HCT116 (cell line): Measurements from ENCODE around the gene NT5C1B. TPM values are rescaled to one million over a fixed set of nuclear protein-coding genes. Genes with fewer than 3 reads are reported as not detected.

Experiments used
- ATAC-seq: fragments of 200-7000 bp; cut with Tn5 transposase; 2 replicates; pipeline ENCODE4 v1.9.1; 2020; ENCODE audit warnings: mild to moderate bottlenecking, moderate library complexity
- BruUV-seq: library from RNA; stranded (reverse); fragments of 400-500 nt; replicated peaks from 2 replicates; lab custom pipeline; 2021; lab: Mats Ljungman, UMichigan
- CTCF ChIA-PET: fragments of 300-600 bp; sonication (Branson Sonifier 250); formaldehyde crosslinking; loops from one replicate; lab custom pipeline; 2021; ENCODE audit warnings: antibody characterized with exemption; lab: Charles Lee
- POLR2A ChIA-PET: fragments of 300-600, 350-600 bp; sonication (Branson Sonifier 250); formaldehyde crosslinking; loops from one replicate; lab custom pipeline; 2021; ENCODE audit warnings: antibody characterized with exemption; lab: Charles Lee
- RAD21 ChIA-PET, 2 experiments: fragments of 300-600 bp; sonication (Branson Sonifier 250); formaldehyde crosslinking; loops; one replicate each; lab custom pipeline; 2023; ENCODE audit warnings: low total read pairs in 2 of 2; ENCODE audit not compliant: uncharacterized antibody in 2 of 2, unreplicated experiment in 2 of 2, low non-redundant PET in 1 of 2; lab: Charles Lee
- DNase-seq: peaks from one replicate; pipeline ENCODE4 v3.0.0-alpha.2; 2010; ENCODE audit warnings: low read depth, low spot score
- H2AFZ ChIP-seq: fragments of 200-600 bp; shearing (Covaris generic), sonication (generic); 2 replicates; pipeline ENCODE4 v1.6.1; 2017; ENCODE audit warnings: low read depth, mixed run types, mixed read lengths, antibody characterized with exemption, low read length; ENCODE audit not compliant: poor library complexity, severe bottlenecking
- H3K27ac ChIP-seq: 2 replicates; pipeline ENCODE4 v1.5.1; 2012; ENCODE audit warnings: low read depth, low read length
- H3K27me3 ChIP-seq: fragments of 200-600 bp; sonication (generic); 2 replicates; pipeline ENCODE4 v1.6.1; 2016; ENCODE audit warnings: mixed run types, low read length, mixed read lengths; ENCODE audit not compliant: insufficient read depth
- H3K36me3 ChIP-seq, 2 experiments: fragments of 200-500 bp in 1 of 2; fragments of 200-600 bp in 1 of 2; sonication (Bioruptor generic) in 1 of 2; sonication (generic) in 1 of 2; 2 replicates each; pipeline versions ENCODE4 v1.5.1 to v1.6.1; 2014 to 2016; ENCODE audit warnings: low read length in 2 of 2, inconsistent platforms in 1 of 2, mixed read lengths in 1 of 2, mixed run types in 1 of 2; ENCODE audit not compliant: insufficient read depth in 2 of 2, control insufficient read depth in 1 of 2
- H3K4me1 ChIP-seq, 2 experiments: fragments of 200-600 bp in 1 of 2; sonication (generic) in 1 of 2; 2 replicates each; pipeline versions ENCODE4 v1.5.1 to v1.6.1; 2012 to 2017; ENCODE audit warnings: low read length in 2 of 2, inconsistent platforms in 1 of 2, mild to moderate bottlenecking in 1 of 2, mixed read lengths in 1 of 2, mixed run types in 1 of 2, moderate library complexity in 1 of 2; ENCODE audit not compliant: insufficient read depth in 2 of 2, control insufficient read depth in 1 of 2
- H3K4me2 ChIP-seq: fragments of 200-600 bp; sonication (generic); 2 replicates; pipeline ENCODE4 v1.6.1; 2017; ENCODE audit warnings: mixed run types, low read length, mixed read lengths
- H3K4me3 ChIP-seq, 2 experiments: fragments of 200-600 bp in 1 of 2; sonication (generic) in 1 of 2; replicated peaks in 1 of 2; 2 replicates each; pipeline ENCODE4 v1.5.1; 2011 to 2016; ENCODE audit warnings: low read length in 2 of 2, control low read depth in 1 of 2, low read depth in 1 of 2, mild to moderate bottlenecking in 1 of 2, mixed read lengths in 1 of 2, mixed run types in 1 of 2
- H3K79me2 ChIP-seq: fragments of 200-600 bp; sonication (generic); 2 replicates; pipeline ENCODE4 v1.6.1; 2017; ENCODE audit warnings: mild to moderate bottlenecking, mixed run types, low read length, moderate library complexity, mixed read lengths; ENCODE audit not compliant: insufficient read depth
- H3K9ac ChIP-seq: fragments of 200-600 bp; sonication (generic); 2 replicates; pipeline ENCODE4 v1.6.1; 2016; ENCODE audit warnings: low read length, mixed read lengths
- H3K9me2 ChIP-seq: fragments of 200-600 bp; sonication (generic), shearing (Covaris generic); 2 replicates; pipeline ENCODE4 v1.6.1; 2017; ENCODE audit warnings: mixed run types, mild to moderate bottlenecking, moderate library complexity; ENCODE audit not compliant: insufficient read depth
- H3K9me3 ChIP-seq, 2 experiments: fragments of 200-500 bp in 1 of 2; fragments of 200-600 bp in 1 of 2; sonication (Bioruptor generic) in 1 of 2; sonication (generic) in 1 of 2; 2 replicates each; pipeline ENCODE4 v1.6.1; 2014 to 2017; ENCODE audit warnings: low read length in 2 of 2, mixed read lengths in 2 of 2, inconsistent platforms in 1 of 2, low read depth in 1 of 2, mild to moderate bottlenecking in 1 of 2, mixed run types in 1 of 2, moderate library complexity in 1 of 2; ENCODE audit not compliant: control insufficient read depth in 1 of 2, insufficient read depth in 1 of 2
- H4K20me1 ChIP-seq: fragments of 200-600 bp; sonication (generic), shearing (Covaris generic); 2 replicates; pipeline ENCODE4 v1.6.1; 2017; ENCODE audit warnings: mixed run types, mild to moderate bottlenecking, moderate library complexity; ENCODE audit not compliant: insufficient read depth
- CBX3 ChIP-seq: IDR thresholded peaks from 2 replicates; pipeline ENCODE4 v1.6.1; 2012; ENCODE audit warnings: low read depth
- EGR1 ChIP-seq: IDR thresholded peaks from 2 replicates; pipeline ENCODE4 v1.6.1; 2012; ENCODE audit warnings: low read depth
- JUND ChIP-seq: IDR thresholded peaks from 2 replicates; pipeline ENCODE4 v1.6.1; 2012
- POLR2A ChIP-seq: IDR thresholded peaks from 2 replicates; pipeline ENCODE4 v1.7.0; 2011; ENCODE audit warnings: borderline replicate concordance; ENCODE audit not compliant: insufficient read depth, insufficient read length; ENCODE audit errors: extremely low read depth
- RAD21 ChIP-seq: IDR thresholded peaks from 2 replicates; pipeline ENCODE4 v1.6.1; 2012; ENCODE audit warnings: low read depth, mild to moderate bottlenecking
- SIN3A ChIP-seq: IDR thresholded peaks from 2 replicates; pipeline ENCODE4 v1.6.1; 2012; ENCODE audit warnings: low read depth
- SRF ChIP-seq: IDR thresholded peaks from 2 replicates; pipeline ENCODE4 v1.6.1; 2012; ENCODE audit warnings: low read depth
- ZFX ChIP-seq: fragments of 450-650 bp; IDR thresholded peaks from 2 replicates; pipeline ENCODE4 v1.6.1; 2017
- ZNF274 ChIP-seq: fragments of 200-500 bp; sonication (Bioruptor generic); IDR thresholded peaks from 2 replicates; pipeline ENCODE4 v1.6.1; 2014; ENCODE audit warnings: mild to moderate bottlenecking, low read depth, low read length, inconsistent platforms
- intact Hi-C: fragments of 100-400 bp; cut with micrococcal nuclease; formaldehyde crosslinking; loops from 2 replicates; pipeline ENCODE4 v1.10.0; 2022
- total RNA-seq: library from RNA; stranded (reverse); gene quantifications from one replicate; pipeline ENCODE4 v1.2.1, GENCODE V29; 2021; ENCODE audit not compliant: unreplicated experiment
- TF ChIP-seq, protein P1 (sequence below): IDR thresholded peaks from 2 replicates; pipeline ENCODE4 v1.6.1; 2012
- TF ChIP-seq, protein P2 (sequence below): IDR thresholded peaks from 2 replicates; pipeline ENCODE4 v1.6.1; 2012; ENCODE audit warnings: low read depth

The NT5C1B gene
- total RNA-seq, 1 experiment from 2014 or later: not detected

DNA sequence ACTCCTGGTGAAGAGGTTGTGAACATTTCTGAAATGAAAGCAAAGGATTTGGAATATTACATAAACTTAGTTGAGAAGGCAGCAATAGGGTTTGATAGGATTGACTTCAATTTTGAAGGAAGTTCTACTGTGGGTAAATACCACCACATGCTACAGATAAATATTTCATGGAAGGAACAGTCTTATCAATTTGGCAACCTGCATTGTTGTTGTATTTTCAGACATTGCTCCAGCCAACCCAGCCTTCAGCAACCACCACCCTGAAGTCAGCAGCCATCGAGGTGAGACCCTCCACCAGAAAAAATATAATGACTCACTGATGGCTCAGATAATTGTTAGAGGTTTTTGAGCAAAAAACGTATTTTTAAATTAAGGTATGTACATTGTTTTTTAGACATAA is 38.9 kb downstream of the NT5C1B start (continued):
- TF ChIP-seq RAD21 (no peak), EGR1 (no peak), ZNF274 (no peak)
- TF ChIP-seq, all 23 proteins: peak for 0

DNA sequence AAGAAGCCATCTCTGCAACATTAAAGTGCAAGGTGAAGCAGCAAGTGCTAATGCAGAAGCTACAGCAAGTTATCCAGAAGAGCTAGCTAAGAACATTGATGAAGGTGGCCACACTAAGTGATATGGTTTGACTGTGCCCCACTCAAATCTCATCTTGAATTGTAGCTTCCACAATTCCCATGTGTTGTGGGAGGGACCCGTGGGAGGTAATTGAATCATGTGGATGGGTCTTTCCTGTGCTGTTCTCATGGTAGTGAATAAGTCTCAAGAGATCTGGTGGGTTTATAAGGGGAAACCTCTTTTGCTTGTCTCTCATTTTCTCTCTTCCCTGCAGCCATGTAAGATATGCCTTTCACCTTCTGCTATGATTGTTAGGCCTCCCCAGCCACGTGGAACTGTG is 40.3 kb downstream of the NT5C1B start:
- no peak overlapping the region for H3K27ac ChIP-seq
- no peak for DNase-seq
- TF ChIP-seq CBX3 (no peak), JUND (no peak), SRF (no peak), ZFX (no peak), ZNF274 (no peak), SIN3A (no peak), RAD21 (no peak), POLR2A (no peak)
- TF ChIP-seq, protein P1, sequence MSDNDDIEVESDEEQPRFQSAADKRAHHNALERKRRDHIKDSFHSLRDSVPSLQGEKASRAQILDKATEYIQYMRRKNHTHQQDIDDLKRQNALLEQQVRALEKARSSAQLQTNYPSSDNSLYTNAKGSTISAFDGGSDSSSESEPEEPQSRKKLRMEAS: no peak
- TF ChIP-seq, protein P2, sequence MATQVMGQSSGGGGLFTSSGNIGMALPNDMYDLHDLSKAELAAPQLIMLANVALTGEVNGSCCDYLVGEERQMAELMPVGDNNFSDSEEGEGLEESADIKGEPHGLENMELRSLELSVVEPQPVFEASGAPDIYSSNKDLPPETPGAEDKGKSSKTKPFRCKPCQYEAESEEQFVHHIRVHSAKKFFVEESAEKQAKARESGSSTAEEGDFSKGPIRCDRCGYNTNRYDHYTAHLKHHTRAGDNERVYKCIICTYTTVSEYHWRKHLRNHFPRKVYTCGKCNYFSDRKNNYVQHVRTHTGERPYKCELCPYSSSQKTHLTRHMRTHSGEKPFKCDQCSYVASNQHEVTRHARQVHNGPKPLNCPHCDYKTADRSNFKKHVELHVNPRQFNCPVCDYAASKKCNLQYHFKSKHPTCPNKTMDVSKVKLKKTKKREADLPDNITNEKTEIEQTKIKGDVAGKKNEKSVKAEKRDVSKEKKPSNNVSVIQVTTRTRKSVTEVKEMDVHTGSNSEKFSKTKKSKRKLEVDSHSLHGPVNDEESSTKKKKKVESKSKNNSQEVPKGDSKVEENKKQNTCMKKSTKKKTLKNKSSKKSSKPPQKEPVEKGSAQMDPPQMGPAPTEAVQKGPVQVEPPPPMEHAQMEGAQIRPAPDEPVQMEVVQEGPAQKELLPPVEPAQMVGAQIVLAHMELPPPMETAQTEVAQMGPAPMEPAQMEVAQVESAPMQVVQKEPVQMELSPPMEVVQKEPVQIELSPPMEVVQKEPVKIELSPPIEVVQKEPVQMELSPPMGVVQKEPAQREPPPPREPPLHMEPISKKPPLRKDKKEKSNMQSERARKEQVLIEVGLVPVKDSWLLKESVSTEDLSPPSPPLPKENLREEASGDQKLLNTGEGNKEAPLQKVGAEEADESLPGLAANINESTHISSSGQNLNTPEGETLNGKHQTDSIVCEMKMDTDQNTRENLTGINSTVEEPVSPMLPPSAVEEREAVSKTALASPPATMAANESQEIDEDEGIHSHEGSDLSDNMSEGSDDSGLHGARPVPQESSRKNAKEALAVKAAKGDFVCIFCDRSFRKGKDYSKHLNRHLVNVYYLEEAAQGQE: no peak
- H4K20me1 ChIP-seq: no peaks in the 10 kb centered on the region
- no TSS peak for BruUV-seq
- H3K36me3 ChIP-seq: no peaks in the 10 kb centered on the region
- H3K9me2 ChIP-seq: no peaks in the 10 kb centered on the region
- H3K4me2 ChIP-seq: no peak overlapping the region
- no peaks in the 10 kb centered on the region for H3K27me3 ChIP-seq
- no peaks in the 10 kb centered on the region for H3K79me2 ChIP-seq
- no peak overlapping the region for H3K4me3 ChIP-seq
- ChIA-PET CTCF (no interaction called here), RAD21 (no interaction called here), POLR2A (no interaction called here)
- H3K9ac ChIP-seq: no peak overlapping the region
- no peak for ATAC-seq
- H3K9me3 ChIP-seq: no peaks in the 10 kb centered on the region
- no peaks in the 10 kb centered on the region for H3K4me1 ChIP-seq
- H2AFZ ChIP-seq: no peak overlapping the region
- intact Hi-C loops: no loop called here
